Measurements from ENCODE around the gene BMP3. TPM values are rescaled to one million over a fixed set of nuclear protein-coding genes. Genes with fewer than 3 reads are reported as not detected.

BMP3 gene
- total and polyA plus RNA-seq, 10 of the 15 experiments (the other 5 are each of a cell fraction or from before 2014, with no cell fraction given), result 0.37 to 1.4 (median 0.88) TPM

DNA sequence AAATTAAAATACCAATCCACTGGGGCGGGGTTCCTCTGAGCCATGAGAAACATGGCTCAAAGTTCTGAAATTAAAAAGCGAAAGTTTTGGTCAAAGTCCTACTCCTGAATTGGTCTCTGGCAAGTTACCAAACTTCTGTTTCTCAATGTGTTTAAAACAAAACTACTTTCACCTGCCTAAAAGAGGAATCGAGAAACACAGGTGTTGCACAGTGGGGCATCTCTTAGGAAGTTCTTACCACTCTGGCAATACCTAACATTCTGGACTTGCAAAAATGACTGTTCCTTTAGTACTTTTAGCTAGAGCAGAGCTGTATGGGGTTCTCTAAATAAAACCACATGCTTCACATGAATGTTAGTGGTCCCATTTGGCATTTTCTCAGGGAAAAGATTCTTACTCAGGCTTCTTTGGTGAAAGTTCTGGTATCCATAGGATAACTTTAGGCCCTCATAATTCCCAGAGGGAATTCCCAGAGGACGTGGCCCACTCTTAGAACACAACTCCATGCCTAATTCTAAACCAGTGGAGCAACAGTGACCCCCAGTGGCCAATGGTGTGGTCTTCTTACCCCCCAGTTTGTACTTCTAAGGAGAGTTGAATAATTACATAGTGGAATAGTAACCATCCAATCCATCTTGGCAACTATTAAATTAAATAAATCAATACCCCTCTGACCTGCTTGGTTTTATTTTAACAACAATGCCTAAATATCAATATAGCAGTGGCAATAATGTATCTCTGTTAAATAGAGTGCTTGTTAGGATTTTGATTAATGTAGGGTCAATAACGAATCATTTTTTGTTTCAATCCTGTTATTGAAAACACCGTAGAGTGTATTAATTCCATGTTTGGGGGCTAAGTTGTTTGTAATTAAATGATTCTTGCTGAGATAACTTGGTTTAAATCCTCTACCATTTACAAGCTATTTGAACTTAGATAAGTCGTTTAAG, 21.9 kb downstream of the BMP3 start (continued):
- TF ChIP-seq, protein P1, sequence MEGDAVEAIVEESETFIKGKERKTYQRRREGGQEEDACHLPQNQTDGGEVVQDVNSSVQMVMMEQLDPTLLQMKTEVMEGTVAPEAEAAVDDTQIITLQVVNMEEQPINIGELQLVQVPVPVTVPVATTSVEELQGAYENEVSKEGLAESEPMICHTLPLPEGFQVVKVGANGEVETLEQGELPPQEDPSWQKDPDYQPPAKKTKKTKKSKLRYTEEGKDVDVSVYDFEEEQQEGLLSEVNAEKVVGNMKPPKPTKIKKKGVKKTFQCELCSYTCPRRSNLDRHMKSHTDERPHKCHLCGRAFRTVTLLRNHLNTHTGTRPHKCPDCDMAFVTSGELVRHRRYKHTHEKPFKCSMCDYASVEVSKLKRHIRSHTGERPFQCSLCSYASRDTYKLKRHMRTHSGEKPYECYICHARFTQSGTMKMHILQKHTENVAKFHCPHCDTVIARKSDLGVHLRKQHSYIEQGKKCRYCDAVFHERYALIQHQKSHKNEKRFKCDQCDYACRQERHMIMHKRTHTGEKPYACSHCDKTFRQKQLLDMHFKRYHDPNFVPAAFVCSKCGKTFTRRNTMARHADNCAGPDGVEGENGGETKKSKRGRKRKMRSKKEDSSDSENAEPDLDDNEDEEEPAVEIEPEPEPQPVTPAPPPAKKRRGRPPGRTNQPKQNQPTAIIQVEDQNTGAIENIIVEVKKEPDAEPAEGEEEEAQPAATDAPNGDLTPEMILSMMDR (IDR thresholded peaks at IDR 0.05 in 2 of 3, conservative IDR thresholded peaks at IDR 0.05 in 1 of 3; ENCODE audit: control insufficient read depth in 2 of 3, extremely low read depth in 1 of 3, insufficient read depth in 1 of 3, low read depth in 3 of 3, low read length in 3 of 3), result peak; percentile 61 to 73 (median 66)
- TF ChIP-seq MYC (IDR thresholded peaks at IDR 0.05; ENCODE audit: insufficient read depth, insufficient read length, insufficient replicate concordance, low read length, severe bottlenecking) (no peak), NRF1 (conservative IDR thresholded peaks at IDR 0.05; ENCODE audit: low read depth, low read length) (no peak), NR2F1 (conservative IDR thresholded peaks at IDR 0.05) (peak; percentile 66; the same call in 1 of the 2 replicates), SMARCA5 (IDR thresholded peaks at IDR 0.05) (peak; percentile 49; the same call in 1 of the 2 replicates), ETV6 (conservative IDR thresholded peaks at IDR 0.05 in 1 of 2, IDR thresholded peaks at IDR 0.05 in 1 of 2; ENCODE audit: borderline replicate concordance in 1 of 2, low read depth in 1 of 2) (peak in 1 of 2 experiments; percentile 88; a peak in 2 of 4 replicates), STAT3 (IDR thresholded peaks at IDR 0.05; ENCODE audit: low read depth, low read length) (no peak), PAX8 (IDR thresholded peaks at IDR 0.05) (no peak), TARDBP (IDR thresholded peaks at IDR 0.05; ENCODE audit: borderline replicate concordance) (no peak), KAT2A (conservative IDR thresholded peaks at IDR 0.05; ENCODE audit: control insufficient read depth, low read depth, low read length) (no peak), HCFC1 (IDR thresholded peaks at IDR 0.05; ENCODE audit: low read length) (no peak), TBL1XR1 (IDR thresholded peaks at IDR 0.05; ENCODE audit: low read depth, low read length) (peak; percentile 78; the same call in 1 of the 2 replicates), ZNF207 (IDR thresholded peaks at IDR 0.05; ENCODE audit: borderline replicate concordance) (no peak), CREM (IDR thresholded peaks at IDR 0.05; ENCODE audit: low read depth) (peak; percentile 88), PAX5 (IDR thresholded peaks at IDR 0.05; ENCODE audit: borderline replicate concordance, low read depth, low read length) (peak; percentile 90; the same call in 1 of the 2 replicates), EED (IDR thresholded peaks at IDR 0.05; ENCODE audit: low read depth) (peak; percentile 96), NR2C1 (IDR thresholded peaks at IDR 0.05) (no peak), NFYA (IDR thresholded peaks at IDR 0.05; ENCODE audit: borderline replicate concordance, low read depth, low read length) (no peak), STAT1 (conservative IDR thresholded peaks at IDR 0.05) (no peak), ZNF217 (IDR thresholded peaks at IDR 0.05) (peak; percentile 94)
- TF ChIP-seq, protein P2, sequence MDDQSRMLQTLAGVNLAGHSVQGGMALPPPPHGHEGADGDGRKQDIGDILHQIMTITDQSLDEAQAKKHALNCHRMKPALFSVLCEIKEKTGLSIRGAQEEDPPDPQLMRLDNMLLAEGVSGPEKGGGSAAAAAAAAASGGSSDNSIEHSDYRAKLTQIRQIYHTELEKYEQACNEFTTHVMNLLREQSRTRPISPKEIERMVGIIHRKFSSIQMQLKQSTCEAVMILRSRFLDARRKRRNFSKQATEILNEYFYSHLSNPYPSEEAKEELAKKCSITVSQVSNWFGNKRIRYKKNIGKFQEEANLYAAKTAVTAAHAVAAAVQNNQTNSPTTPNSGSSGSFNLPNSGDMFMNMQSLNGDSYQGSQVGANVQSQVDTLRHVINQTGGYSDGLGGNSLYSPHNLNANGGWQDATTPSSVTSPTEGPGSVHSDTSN (IDR thresholded peaks at IDR 0.05; ENCODE audit: insufficient replicate concordance, low read depth, low read length), result no peak
- TF ChIP-seq, protein P3, sequence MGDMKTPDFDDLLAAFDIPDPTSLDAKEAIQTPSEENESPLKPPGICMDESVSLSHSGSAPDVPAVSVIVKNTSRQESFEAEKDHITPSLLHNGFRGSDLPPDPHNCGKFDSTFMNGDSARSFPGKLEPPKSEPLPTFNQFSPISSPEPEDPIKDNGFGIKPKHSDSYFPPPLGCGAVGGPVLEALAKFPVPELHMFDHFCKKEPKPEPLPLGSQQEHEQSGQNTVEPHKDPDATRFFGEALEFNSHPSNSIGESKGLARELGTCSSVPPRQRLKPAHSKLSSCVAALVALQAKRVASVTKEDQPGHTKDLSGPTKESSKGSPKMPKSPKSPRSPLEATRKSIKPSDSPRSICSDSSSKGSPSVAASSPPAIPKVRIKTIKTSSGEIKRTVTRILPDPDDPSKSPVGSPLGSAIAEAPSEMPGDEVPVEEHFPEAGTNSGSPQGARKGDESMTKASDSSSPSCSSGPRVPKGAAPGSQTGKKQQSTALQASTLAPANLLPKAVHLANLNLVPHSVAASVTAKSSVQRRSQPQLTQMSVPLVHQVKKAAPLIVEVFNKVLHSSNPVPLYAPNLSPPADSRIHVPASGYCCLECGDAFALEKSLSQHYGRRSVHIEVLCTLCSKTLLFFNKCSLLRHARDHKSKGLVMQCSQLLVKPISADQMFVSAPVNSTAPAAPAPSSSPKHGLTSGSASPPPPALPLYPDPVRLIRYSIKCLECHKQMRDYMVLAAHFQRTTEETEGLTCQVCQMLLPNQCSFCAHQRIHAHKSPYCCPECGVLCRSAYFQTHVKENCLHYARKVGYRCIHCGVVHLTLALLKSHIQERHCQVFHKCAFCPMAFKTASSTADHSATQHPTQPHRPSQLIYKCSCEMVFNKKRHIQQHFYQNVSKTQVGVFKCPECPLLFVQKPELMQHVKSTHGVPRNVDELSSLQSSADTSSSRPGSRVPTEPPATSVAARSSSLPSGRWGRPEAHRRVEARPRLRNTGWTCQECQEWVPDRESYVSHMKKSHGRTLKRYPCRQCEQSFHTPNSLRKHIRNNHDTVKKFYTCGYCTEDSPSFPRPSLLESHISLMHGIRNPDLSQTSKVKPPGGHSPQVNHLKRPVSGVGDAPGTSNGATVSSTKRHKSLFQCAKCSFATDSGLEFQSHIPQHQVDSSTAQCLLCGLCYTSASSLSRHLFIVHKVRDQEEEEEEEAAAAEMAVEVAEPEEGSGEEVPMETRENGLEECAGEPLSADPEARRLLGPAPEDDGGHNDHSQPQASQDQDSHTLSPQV (IDR thresholded peaks at IDR 0.05), result no peak
